DMS53 treated with DMSO at 0.1 percent for 48 hours (cell line): ENCODE results near the gene TMEM53.
"Not testable (repeated sequence)": the region's sequence is repeated elsewhere in the genome, so short reads cannot be mapped to it uniquely, and the experiment has no call there.

Source experiments
- DNase-seq: peaks from one replicate; lab custom pipeline; 2025; ENCODE audit not compliant: unreplicated experiment; lab: John Stamatoyannopoulos, UW

The TMEM53 gene

DNA sequence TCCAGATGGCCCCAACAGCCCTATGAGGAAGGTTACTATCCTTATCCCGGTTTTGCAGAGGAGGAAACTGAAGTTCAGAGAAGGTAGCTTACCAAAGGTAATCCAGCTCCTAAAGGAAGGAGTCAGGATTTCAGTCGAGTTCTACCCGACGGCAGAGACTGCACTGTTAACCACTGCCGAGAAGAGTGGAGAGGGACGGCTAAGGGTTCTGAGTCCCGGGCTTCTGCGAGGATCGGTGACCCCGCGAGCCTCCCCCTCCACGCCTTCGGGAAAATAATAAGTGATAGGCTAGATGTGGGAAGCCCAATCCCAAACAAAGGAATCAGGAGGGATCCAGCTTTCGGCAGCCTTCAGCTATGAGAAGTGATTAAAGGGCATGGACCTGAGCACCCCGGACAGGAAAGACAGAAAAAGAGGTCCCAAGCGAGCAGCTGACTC is 587 bp downstream of the TMEM53 start:
- DNase-seq = no peak

DNA sequence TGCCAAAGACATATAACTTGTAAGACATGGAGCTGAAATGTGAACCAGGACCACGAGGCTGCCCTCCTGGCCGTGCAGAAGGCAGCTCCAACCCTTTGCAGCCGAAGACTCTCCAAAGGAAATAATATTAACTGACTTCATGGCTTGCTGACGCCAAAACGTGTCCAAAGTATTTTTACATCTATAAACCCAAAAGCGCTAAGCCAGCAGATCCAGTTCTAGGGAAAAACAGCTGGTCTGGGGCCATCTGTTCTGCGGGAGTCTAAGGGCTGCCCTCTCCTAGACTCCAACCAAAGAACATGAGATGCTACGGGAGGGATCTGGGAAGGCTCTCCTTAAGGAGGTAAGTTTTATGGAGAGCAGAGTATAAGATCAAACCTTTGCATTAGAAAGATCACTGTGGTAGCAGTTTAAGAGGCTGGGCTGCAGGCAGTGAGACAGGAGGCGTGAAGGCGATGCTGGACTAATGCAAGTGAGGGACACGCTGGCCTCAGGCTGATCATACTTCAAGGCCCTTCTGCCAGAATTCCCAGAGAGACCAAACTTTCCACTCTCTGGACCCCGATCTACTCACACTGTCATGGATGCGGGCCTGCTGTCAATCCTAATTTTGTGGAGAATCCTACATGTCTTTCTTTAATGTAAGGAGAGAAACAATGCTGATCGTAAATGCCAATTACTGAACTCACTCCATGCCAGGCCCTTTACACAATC is 1.2 kb downstream of the TMEM53 start:
- no peak for DNase-seq

DNA sequence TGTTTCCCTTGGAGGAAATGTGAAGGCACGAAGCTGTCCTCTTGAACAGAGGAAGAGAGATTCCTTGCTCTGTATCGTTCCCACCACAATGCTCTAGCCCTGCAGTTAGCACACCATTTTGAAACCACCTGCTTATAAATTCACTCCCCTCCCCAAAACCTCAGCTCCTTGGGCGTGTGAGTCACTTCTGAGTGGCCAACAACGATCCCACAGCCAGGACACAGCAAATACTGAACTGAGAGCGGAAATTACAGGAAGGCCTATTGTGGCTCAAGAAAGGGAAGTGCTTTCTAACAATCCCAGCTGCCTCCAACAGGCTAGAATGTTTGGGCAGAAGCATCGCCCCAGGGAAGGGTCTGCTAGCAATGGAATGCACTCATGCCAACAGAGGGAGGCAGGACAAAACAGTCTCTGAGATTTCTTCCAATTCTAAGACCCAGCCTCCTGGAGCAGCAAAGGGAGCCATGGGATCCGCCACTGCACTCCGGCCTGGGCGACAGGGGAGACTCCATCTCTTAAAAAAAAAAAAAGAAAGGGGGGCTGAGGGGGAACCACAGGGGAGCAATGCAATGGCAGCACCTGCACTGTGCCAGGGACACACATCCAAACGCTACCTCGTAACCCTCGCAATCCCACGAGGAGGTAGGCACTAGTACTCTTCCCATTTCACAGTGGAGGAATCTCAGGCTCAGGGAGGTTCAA is 1.9 kb downstream of the TMEM53 start:
- DNase-seq = no peak

DNA sequence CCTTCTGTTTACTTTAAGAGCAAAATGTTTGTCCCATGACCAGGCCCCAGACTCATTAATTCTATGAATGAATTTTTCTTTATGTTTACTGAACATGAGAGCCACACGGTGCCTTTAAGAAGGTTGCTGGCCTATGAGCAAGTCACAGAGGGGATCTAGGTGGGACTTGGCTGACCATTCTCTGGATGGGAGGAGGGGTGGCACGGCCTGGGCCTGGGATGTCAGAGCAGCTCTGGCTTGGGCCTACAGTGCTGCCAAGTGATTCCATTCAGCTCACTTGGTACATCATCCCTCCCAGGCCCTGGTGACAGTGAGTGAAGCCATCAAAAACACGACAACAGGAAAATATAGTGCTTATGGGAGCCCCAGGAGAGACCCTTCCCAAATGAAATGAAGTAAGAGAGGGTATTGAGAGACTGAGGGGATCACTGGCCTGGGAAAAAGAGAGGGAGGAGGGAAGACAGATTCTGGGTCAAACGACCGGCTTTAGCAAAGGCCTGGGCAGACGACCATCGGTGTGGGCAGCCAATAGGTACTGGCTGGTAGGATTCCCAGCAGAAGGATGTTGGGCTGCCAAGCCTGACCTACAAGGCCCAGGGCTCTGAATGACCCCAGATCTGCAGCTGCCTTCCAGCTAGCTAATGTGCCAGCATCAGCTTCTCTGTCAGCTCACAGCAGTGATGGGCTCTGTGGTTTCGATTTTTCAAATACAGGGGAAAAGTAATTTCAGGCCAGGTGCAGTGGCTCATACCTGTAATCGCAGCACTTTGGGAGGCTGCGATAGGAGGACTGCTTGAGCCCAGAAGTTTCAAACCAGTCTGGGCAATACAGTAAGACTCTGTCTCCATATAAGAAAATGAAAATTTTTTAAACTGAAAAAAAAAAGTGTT is 3.3 kb downstream of the TMEM53 start:
- DNase-seq = no peak

DNA sequence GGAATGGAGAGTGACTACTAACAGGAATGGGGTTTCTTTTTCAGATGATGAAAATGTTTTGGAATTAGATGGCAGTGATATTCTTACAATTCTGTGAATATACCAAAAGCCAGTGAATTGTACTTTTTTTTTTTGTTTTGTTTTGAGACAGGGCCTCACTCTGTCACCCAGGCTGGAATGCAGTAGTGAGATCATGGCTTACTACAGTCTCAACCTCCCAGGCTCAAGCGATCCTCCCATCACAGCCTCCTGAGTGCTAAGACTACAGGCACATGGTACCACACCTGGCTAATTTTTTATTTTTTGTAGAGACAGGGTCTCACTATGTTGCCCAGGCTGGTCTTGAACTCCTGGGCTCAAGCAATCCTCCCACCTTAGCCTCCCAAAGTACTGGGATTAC is 7.6 kb downstream of the TMEM53 start:
- DNase-seq = not testable (repeated sequence)

DNA sequence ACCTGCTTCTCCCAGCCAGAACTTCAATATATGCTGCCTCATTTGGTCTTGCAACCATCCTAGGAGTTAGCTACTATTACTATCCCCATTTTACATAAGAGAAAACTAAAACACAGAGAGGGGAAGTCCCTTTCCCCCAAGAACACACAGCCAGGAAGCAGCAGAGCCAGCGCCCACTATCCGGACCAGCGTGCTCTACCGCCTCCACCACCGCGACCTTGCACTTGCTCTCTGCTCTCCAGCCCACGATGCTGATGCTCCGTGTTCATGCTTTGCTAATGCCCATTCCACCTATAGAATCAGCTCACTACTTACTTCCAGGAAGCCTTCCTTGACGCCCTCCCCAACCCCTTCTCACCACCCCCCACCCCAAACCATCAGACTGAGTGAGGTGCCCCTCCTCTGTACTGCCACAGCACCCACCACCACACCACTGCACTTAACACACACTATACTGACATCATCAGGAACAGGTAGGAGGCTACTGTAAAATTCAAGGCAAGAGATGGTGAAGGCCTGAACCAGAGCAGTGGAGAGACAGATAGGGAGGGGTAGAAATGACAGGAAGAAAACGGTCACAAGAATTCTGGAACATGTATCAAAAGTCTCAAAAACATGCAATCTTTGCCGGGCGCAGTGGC is 9.4 kb downstream of the TMEM53 start:
- no peak for DNase-seq

DNA sequence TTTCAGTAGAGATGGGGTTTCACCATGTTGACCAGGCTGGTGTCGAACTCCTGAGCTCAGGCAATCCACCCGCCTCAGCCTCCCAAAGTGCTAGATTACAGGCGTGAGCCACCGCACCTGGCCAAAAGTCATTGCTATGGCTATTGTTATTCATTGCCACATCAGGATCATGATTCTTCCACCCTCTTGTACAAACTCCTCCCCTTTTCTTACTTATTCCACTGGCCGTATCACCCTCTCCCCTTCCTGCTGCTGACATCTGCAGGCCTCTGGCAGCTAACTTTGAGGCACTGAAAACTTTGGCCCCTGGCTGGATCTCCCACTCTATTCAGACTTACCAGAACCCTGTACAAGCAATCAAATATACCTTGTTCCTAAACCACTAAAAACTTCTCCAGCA is 10.9 kb downstream of the TMEM53 start:
- DNase-seq = no peak

DNA sequence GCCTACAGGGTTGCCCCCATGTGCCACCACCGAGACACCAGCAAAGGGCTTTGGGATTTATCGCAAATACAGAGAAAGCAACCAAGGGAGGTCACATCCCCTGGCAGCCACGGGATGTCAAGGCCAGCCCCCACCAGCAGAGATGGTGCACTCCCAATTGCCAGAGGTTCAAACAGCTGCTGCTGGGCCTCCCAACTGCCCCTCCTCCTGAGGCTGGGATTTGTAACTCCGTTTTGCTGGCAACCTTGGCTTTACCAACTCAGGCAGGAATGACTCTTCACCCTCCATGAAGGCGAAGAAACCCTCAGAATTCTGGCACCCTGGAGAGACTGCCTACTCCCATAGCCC is 11.6 kb downstream of the TMEM53 start:
- DNase-seq = no peak

DNA sequence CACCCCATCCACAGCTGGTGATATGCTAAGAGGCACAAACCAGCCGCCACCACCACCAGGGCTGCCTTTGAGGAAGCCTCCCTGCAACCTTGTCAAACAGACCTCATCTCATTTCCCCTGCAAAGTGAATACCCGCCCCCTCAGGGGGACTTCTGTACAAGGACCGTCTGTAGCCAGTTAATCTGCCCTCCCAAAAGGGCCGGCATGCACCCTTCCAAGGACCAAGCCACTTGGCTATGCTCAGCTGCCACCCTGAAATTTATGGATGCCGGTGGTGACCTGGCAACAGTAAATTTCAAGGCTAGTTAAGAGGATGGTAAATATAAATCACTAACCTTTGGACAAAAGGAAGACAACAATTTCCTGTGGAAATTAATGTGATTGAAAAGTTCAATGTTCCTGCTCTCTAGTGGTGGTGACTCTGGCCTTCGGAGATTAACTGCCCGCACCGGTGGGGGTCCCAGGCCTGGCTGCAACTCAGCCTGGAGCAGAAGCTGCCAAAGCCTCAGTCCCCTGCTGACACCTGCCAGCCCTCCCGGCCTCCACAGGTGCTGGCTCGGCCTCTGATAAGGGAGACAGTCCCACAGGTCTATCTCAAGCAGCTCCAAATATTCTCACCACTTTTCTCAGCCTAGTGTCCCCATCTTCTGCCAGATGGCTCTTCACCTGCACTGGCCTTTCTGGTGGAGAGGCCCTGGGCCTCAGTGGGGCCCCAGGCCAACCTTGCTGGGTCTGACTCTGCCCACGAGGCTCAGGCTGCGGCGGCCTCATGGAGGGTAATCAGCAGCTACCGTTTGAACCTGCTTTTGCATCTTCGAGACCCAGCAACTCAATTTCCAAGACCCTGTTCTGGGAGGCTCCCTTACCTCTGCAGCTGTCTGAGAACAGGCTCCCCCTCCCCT is 12.2 kb downstream of the TMEM53 start:
- DNase-seq = no peak

DNA sequence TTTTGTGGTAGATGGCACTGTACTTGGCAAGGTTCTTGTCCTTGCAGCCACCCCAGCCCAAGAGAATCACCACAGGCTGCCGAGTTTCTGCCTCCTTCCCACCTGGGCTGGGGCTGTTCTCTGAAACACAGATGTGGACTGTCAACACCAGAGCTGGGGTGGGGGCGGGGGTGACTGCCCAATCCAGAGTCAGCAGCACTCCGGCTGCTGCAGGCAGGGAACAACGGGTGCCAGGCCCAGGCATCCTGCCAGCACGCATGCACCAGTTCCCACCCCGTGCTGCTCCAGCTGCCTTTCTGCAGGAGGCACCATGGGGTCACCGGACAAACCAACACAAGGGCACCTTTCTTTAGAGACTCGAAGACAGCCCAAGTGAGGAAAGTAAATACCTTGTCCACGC is 14.1 kb downstream of the TMEM53 start:
- no peak for DNase-seq

DNA sequence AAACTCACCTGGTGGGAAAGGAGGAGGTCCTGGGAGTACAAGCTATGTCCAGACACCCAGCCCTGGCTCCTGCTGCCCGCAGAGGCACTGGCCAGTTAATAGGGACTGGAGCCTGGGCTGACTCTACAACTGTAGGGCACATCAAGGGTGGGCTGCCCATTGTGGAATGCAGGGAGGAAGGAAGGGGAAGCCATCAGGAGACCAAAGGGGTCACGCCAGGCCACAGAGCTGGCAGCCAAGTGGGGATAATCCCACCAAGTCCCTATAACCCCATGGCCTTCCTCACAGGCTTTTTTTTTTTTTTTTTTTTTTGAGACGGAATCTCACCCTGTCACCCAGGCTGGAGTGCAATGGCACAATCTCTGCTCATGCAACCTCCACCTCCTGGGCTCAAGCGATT is 14.7 kb downstream of the TMEM53 start:
- DNase-seq = no peak

DNA sequence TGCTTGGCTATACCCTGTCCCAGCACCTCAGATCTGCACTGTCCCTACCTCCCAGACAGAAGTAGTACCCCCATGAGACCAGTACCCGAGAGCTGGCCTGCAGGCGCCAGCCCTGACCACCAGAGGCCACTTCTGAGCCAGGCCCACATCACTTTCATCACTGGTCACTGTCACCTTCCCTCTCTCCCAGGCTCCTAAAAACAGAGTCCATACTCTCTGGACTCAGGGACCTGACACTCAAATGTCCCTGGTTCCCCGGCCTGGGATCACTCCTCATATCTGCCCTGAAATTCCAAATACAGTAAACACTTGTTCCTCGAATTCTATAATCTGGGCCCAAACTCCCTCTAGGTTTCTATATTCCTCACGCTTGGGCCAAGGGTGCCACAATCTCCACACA is 18.7 kb downstream of the TMEM53 start:
- no peak for DNase-seq

DNA sequence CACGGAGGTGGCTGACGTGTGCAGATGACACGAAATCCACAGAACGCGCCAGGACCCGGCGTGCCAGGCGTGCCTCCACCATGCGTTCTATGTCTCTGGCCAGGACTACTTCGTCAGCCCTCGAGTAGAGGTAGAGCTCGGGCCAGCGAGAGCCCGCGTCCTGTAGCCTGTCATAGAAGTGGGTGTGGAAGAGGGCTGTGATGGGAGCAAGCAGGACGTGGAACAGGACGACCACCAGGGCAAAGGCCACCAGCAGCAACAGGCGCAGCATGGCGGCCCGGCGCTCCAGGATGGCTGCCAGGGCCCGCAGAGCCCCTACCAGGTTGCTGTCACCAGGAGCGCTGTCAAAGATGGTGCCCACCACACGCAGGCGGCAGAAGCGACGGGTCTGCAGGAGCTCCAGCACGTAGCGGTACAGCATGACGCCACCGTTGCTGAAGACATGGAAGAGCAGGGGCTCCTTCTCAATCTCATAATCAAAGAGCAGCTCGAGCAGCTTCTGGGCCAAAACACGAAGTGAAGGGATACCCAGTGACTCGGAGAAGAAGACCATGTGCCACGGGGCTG is 19.6 kb downstream of the TMEM53 start:
- no peak for DNase-seq

DNA sequence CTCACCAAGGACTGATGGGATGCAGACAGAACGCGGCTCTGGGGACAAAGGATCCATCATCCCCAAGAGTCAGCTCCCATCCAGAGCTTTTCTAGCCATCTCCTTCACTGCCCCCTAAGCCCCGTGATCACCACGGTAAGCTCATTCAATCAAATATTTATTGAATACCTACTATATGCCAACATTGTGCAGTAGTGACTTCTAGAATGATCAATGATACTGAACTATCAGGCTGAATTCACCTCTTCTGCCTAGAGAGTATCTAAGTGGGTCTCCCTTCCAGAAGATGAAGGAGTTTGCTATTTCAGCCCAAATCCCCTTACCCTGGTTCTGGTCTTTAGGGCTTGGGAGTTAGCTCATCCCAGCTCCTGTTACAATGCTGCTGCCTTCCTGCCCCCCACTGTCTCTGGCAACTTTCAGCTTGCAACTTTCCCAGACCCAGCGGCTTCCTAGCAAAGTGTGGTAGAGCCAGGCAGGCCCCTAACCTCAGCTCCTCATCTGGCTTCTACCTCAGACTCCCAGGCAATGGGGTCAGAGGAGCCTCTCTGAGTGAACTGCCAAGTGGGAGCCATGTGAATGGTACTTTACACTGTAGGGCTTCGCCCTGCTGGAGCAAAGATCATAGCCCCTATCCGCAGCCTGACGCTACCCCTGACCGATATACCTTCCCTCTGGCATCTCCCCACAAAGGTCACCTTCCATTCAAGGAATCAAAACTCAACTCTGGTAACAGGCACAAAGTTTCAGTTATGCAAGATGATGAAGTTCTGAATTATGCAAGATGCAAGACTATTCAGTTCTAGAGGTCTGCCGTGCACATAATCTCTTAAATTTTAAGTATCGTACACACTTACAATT is 20.9 kb downstream of the TMEM53 start:
- no peak for DNase-seq

DNA sequence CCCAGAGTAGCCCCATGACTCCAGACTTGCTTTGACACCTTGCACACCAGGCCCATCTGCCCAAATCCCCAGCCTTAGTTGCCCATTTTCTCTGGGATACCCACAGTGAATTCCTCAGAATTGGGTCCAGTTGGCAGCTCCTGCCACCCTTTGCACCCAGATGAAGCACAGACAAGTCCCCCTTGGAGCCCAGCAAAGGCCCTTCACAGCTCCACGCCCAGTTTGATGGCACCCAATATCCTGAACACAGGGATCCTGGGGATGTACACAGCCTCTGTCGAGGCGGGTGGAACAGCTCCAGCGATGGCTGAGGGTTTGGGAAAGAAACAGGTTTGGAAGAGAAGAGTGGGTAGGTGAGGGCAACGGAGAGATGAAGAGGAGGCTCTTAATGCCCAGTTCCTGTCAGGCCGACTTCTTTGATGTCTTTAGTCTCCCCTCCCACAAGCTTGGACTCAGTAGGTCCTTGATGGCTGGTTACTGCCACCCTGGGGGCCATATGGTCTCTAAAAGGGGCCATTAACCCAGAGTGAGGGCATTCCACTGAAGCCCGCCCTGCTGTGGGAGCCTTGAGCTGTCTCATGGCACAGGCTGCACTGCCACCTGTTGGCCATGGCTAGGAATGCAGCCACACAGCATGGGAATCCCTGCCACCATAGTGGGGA is 21.7 kb downstream of the TMEM53 start:
- peak; percentile 37 for DNase-seq

DNA sequence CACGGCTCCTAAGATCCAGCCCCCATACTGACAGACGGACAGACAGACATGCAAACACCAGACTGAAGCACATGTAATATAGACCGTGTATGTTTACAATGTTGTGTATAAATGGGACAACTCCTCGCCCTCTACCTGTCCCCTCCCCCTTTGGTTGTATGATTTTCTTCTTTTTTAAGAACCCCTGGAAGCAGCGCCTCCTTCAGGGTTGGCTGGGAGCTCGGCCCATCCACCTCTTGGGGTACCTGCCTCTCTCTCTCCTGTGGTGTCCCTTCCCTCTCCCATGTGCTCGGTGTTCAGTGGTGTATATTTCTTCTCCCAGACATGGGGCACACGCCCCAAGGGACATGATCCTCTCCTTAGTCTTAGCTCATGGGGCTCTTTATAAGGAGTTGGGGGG is 23.2 kb downstream of the TMEM53 start:
- DNase-seq = no peak

DNA sequence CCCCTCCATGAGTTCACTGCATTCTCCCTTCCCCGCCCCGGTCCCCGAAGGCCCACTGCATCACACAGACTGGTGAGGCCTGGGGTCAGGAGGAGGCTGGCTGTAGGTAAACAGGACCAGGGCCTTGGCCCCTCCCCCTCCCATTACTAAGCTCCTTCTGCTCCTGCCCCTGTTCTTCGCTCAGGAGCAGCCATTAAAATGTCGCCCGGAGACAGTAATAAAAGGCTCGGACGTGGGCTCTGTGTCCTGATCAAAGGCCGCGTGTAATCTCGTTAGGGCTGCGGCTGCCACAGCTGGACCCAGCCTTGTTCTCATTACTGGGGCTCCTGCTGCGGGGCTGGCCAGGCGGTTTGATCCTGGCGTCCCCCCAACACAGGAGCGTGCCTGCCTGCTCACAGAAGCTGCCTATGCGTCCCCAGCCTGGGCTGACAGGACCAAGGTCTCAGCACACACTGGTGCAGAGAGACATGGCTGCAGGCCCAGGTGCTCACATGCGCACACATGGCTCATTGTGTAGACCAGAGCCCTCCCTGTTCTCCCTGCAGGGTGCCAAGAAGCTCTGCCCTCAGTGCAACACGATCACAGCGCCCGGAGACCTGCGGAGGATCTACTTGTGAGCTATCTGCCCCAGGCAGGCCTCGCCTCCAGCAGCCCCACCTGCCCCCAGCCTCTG is 24.0 kb downstream of the TMEM53 start:
- DNase-seq = no peak

DNA sequence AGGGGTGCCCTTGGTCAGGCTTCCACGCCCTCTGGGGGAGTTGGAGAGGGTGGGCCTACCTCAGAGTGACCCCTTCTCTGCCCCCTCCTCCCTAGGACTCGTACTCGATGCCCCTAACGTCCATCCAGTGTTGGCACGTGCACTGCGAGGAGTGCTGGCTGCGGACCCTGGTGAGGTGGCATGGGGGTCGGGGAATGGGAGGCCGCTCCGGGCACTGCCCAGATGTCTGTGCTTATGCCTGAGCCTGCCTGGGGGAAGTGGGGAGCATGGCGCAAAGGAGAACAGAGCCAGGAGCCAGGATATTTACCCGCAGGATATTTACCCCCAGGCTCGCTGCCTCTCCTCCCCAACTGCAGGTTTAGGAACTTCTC is 24.5 kb downstream of the TMEM53 start:
- DNase-seq = no peak
